Measurements from ENCODE around the gene PIGZ. TPM values are rescaled to one million over a fixed set of nuclear protein-coding genes. Genes with fewer than 3 reads are reported as not detected.

Gene PIGZ
- total RNA-seq, 1 donor from 2014 or later = 1.8 TPM

GRCh38 chr3:196920733-196921132, 47.9 kb downstream of the PIGZ start:
- POLR2A ChIA-PET = interaction anchor here (0.6 to 1.4 kb wide), 2 partner anchors 22 to 181 kb away, joined by 4 to 5 read pairs; partner anchors contain the start of genes NCBP2 and PAK2
- DNase-seq = no peak
- CTCF ChIA-PET = interaction anchor here (1.4 kb wide), 1 partner anchor 49 kb away, joined by 3 read pairs; no protein-coding TSS in a partner anchor
- TF ChIP-seq CTCF (IDR thresholded peaks at IDR 0.05) = no peak
- H3K27me3 Mint-ChIP-seq = no peaks in the 10 kb centered on the region
- ATAC-seq (ENCODE audit: low read depth) = peak; percentile 82
- H3K4me3 Mint-ChIP-seq = no peak overlapping the region
- H3K27ac Mint-ChIP-seq = peak overlapping the region; percentile 57
- H3K36me3 Mint-ChIP-seq (ENCODE audit: low read depth) = peaks cover 38% of the 10 kb centered on the region
- peaks cover 8% of the 10 kb centered on the region for H3K9me3 Mint-ChIP-seq
- intact Hi-C loops (cut with micrococcal nuclease) = loop anchor here (1.0 kb wide), 1 partner anchor 11 kb away; no protein-coding TSS in a partner anchor
- peaks cover 14% of the 10 kb centered on the region for H3K4me1 Mint-ChIP-seq

GRCh38 chr3:196918968-196919367, 49.7 kb downstream of the PIGZ start:
- no peak overlapping the region for H3K27ac Mint-ChIP-seq

GRCh38 chr3:196916995-196917394, 51.6 kb downstream of the PIGZ start:
- no peak overlapping the region for H3K4me3 Mint-ChIP-seq
- H3K9me3 Mint-ChIP-seq = peaks cover 8% of the 10 kb centered on the region
- ChIA-PET CTCF (no interaction called here), POLR2A (no interaction called here)
- H3K4me1 Mint-ChIP-seq = peaks cover 14% of the 10 kb centered on the region
- peaks cover 40% of the 10 kb centered on the region for H3K36me3 Mint-ChIP-seq (ENCODE audit: low read depth)
- no peak for DNase-seq
- no peak for TF ChIP-seq CTCF (IDR thresholded peaks at IDR 0.05)
- H3K27me3 Mint-ChIP-seq = no peaks in the 10 kb centered on the region
- intact Hi-C loops (cut with micrococcal nuclease) = loop anchor here (2.0 kb wide), 1 partner anchor 14 kb away; no protein-coding TSS in a partner anchor
- no peak overlapping the region for H3K27ac Mint-ChIP-seq
- no peak for ATAC-seq (ENCODE audit: low read depth)

More at GRCh38 chr3:196918968-196919367, 49.7 kb downstream of the PIGZ start:
- H3K36me3 Mint-ChIP-seq (ENCODE audit: low read depth) = peaks cover 50% of the 10 kb centered on the region
- intact Hi-C loops (cut with micrococcal nuclease) = no loop called here
- H3K9me3 Mint-ChIP-seq = peaks cover 8% of the 10 kb centered on the region
- peaks cover 14% of the 10 kb centered on the region for H3K4me1 Mint-ChIP-seq
- CTCF ChIA-PET = no interaction called here
- no peaks in the 10 kb centered on the region for H3K27me3 Mint-ChIP-seq
- TF ChIP-seq CTCF (IDR thresholded peaks at IDR 0.05) = no peak
- ATAC-seq (ENCODE audit: low read depth) (no peak), DNase-seq (no peak)
- H3K4me3 Mint-ChIP-seq = no peak overlapping the region
- POLR2A ChIA-PET = no interaction called here

DNA sequence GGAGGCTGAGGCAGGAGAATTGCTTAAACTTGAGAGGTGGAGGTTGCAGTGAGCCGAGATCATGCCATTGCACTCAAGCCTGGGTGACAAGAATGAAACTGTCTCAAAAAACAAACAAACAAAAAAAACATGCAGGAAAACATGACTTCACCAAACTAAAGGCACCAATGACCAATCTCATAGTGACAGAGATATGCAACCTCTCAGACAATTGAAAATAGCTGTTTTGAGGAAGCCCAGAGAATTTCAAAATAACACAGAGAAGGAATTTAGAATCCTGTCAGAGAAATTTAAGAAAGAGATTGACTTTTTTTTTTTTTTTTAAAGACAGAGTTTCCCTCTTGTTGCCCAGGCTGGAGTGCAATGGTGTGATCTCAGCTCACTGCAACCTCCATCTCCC, 52.4 kb downstream of the PIGZ start:
- Mint-ChIP-seq H3K27ac (no peak overlapping the region), H3K4me1 (peaks cover 14% of the 10 kb centered on the region), H3K27me3 (no peaks in the 10 kb centered on the region), H3K4me3 (no peak overlapping the region), H3K36me3 (ENCODE audit: low read depth) (peaks cover 43% of the 10 kb centered on the region), H3K9me3 (peaks cover 8% of the 10 kb centered on the region)
- TF ChIP-seq CTCF (IDR thresholded peaks at IDR 0.05) = no peak
- ATAC-seq (ENCODE audit: low read depth) = no peak
- POLR2A ChIA-PET = no interaction called here
- intact Hi-C loops (cut with micrococcal nuclease) = loop anchor here (2.0 kb wide), 1 partner anchor 15 kb away; no protein-coding TSS in a partner anchor
- CTCF ChIA-PET = no interaction called here
- DNase-seq = no peak

DNA sequence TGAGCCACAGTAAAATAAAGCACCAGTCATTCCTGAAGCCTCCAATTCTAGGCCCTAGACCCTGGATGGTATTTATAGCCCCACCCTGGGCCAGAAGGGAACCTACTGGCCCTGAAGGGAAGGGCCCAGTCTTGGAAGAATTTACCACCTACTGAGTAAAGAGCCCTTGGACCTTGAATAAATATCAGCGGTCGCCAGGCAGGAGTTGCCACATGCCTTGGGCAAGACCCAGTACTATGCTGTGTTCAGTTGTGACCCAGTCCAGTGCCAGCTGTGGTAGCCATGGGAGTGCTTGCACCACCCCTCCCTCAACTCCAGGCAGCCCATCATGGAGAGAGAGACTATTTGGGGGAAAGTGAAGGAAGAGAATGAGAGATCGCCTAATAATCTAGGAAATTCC, 53.3 kb downstream of the PIGZ start:
- ChIA-PET POLR2A (no interaction called here), CTCF (no interaction called here)
- ATAC-seq (ENCODE audit: low read depth) (no peak), DNase-seq (no peak)
- Mint-ChIP-seq H3K4me1 (peaks cover 5% of the 10 kb centered on the region), H3K36me3 (ENCODE audit: low read depth) (peaks cover 50% of the 10 kb centered on the region), H3K4me3 (no peak overlapping the region), H3K27me3 (no peaks in the 10 kb centered on the region), H3K9me3 (peaks cover 8% of the 10 kb centered on the region), H3K27ac (no peak overlapping the region)
- intact Hi-C loops (cut with micrococcal nuclease) = no loop called here
- TF ChIP-seq CTCF (IDR thresholded peaks at IDR 0.05) = no peak
